Hepatocyte (in vitro differentiated cells): ENCODE data around the gene PPFIA4.

Experiments used
- EZH2 ChIP-seq: fragments of 200-600 bp; sonication (generic); IDR thresholded peaks from 2 replicates; pipeline ENCODE4 v1.6.1; 2016; ENCODE audit warnings: antibody characterized with exemption, mild to moderate bottlenecking, borderline replicate concordance
- EZH2phosphoT487 ChIP-seq: fragments of 200-600 bp; sonication (generic); IDR thresholded peaks from one replicate; pipeline ENCODE4 v1.6.1; 2018; ENCODE audit warnings: antibody characterized with exemption, mild to moderate bottlenecking, low read depth, moderate library complexity; ENCODE audit not compliant: unreplicated experiment, severe bottlenecking
- TF ChIP-seq, protein P1 (sequence below): fragments of 200-600 bp; sonication (generic); IDR thresholded peaks from 2 replicates; pipeline ENCODE4 v1.5.1; 2016; ENCODE audit warnings: antibody characterized with exemption, mild to moderate bottlenecking; ENCODE audit not compliant: poor library complexity

DNA sequence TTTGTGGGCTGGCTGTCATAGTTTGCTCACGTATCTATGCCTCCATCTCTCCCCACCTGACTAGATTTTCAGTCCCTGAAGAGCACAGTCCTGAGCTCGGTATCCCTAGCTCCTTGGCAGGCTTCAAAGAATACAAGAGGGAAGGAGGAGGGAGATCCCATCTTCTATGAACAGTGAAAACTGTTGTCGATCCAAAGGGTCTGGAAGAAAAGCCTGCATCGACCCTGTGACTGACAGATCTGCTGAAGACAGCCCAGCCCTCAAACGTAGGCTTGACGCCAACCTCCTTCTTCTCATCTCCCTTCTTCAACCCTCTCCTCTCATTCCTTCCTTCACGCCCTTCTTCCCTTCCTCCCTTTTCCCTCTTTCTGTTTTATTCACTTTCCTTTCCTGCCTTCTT is 87.9 kb downstream of the PPFIA4 start:
- TF ChIP-seq, protein P1, sequence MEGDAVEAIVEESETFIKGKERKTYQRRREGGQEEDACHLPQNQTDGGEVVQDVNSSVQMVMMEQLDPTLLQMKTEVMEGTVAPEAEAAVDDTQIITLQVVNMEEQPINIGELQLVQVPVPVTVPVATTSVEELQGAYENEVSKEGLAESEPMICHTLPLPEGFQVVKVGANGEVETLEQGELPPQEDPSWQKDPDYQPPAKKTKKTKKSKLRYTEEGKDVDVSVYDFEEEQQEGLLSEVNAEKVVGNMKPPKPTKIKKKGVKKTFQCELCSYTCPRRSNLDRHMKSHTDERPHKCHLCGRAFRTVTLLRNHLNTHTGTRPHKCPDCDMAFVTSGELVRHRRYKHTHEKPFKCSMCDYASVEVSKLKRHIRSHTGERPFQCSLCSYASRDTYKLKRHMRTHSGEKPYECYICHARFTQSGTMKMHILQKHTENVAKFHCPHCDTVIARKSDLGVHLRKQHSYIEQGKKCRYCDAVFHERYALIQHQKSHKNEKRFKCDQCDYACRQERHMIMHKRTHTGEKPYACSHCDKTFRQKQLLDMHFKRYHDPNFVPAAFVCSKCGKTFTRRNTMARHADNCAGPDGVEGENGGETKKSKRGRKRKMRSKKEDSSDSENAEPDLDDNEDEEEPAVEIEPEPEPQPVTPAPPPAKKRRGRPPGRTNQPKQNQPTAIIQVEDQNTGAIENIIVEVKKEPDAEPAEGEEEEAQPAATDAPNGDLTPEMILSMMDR = no peak
- TF ChIP-seq EZH2 (no peak), EZH2phosphoT487 (no peak)
